ENCODE data around the gene SH3RF2.

Gene SH3RF2

GRCh38 chr5:145925353-145925752 is 11.0 kb upstream of the SH3RF2 start:
- H4K20me1 ChIP-seq (ENCODE audit: insufficient read depth, low read length): no peaks in the 10 kb centered on the region
- H3F3A ChIP-seq (ENCODE audit: insufficient read depth, low read length): no peaks in the 10 kb centered on the region
- H3K4me1 ChIP-seq (ENCODE audit: insufficient read depth, low read length, severe bottlenecking): no peaks in the 10 kb centered on the region
- no peak overlapping the region for H3K4me3 ChIP-seq (ENCODE audit: low read depth, low read length, poor library complexity, severe bottlenecking)
- H3K27ac ChIP-seq (ENCODE audit: low read depth, low read length, poor library complexity, severe bottlenecking): no peak overlapping the region
- H2AFZ ChIP-seq (ENCODE audit: low read length): no peak overlapping the region
- no peaks in the 10 kb centered on the region for H3K9me3 ChIP-seq (ENCODE audit: low read length)
- no peak overlapping the region for H3K4me2 ChIP-seq (ENCODE audit: low read length)
- no peaks in the 10 kb centered on the region for H3K9me2 ChIP-seq (ENCODE audit: low read depth, low read length)
- H3K36me3 ChIP-seq (ENCODE audit: insufficient read depth, low read length): no peaks in the 10 kb centered on the region
- H3K27me3 ChIP-seq (ENCODE audit: insufficient read depth, low read length): no peaks in the 10 kb centered on the region
- no peak overlapping the region for H3K9ac ChIP-seq (ENCODE audit: low read length)
- no peaks in the 10 kb centered on the region for H3K79me2 ChIP-seq (ENCODE audit: insufficient read depth, low read length)
- TF ChIP-seq EZH2 (IDR thresholded peaks at IDR 0.05; ENCODE audit: borderline replicate concordance, low read length) (no peak), CTCF (IDR thresholded peaks at IDR 0.05; ENCODE audit: low read length) (no peak)

- Histone ChIP-seq H3K27ac (ENCODE audit: low read depth, low read length, poor library complexity, severe bottlenecking) (no peak overlapping the region), H3K4me2 (ENCODE audit: low read length) (no peak overlapping the region)
- TF ChIP-seq CTCF (IDR thresholded peaks at IDR 0.05; ENCODE audit: low read length) (no peak), EZH2 (IDR thresholded peaks at IDR 0.05; ENCODE audit: borderline replicate concordance, low read length) (no peak)
Observed at GRCh38 chr5:145925803-145926202, 10.6 kb upstream of the SH3RF2 start.

GRCh38 chr5:145931718-145932117 is 4.7 kb upstream of the SH3RF2 start:
- no peaks in the 10 kb centered on the region for H3K4me1 ChIP-seq (ENCODE audit: insufficient read depth, low read length, severe bottlenecking)
- H3K9ac ChIP-seq (ENCODE audit: low read length): no peak overlapping the region
- H3K4me3 ChIP-seq (ENCODE audit: low read depth, low read length, poor library complexity, severe bottlenecking): no peak overlapping the region
- no peaks in the 10 kb centered on the region for H3K79me2 ChIP-seq (ENCODE audit: insufficient read depth, low read length)
- TF ChIP-seq EZH2 (IDR thresholded peaks at IDR 0.05; ENCODE audit: borderline replicate concordance, low read length) (no peak), CTCF (IDR thresholded peaks at IDR 0.05; ENCODE audit: low read length) (no peak)
- no peaks in the 10 kb centered on the region for H3K9me2 ChIP-seq (ENCODE audit: low read depth, low read length)
- no peaks in the 10 kb centered on the region for H3K9me3 ChIP-seq (ENCODE audit: low read length)
- H3K36me3 ChIP-seq (ENCODE audit: insufficient read depth, low read length): no peaks in the 10 kb centered on the region
- H4K20me1 ChIP-seq (ENCODE audit: insufficient read depth, low read length): no peaks in the 10 kb centered on the region
- no peaks in the 10 kb centered on the region for H3K27me3 ChIP-seq (ENCODE audit: insufficient read depth, low read length)
- H2AFZ ChIP-seq (ENCODE audit: low read length): no peak overlapping the region
- H3K4me2 ChIP-seq (ENCODE audit: low read length): no peak overlapping the region
- H3F3A ChIP-seq (ENCODE audit: insufficient read depth, low read length): no peaks in the 10 kb centered on the region
- no peak overlapping the region for H3K27ac ChIP-seq (ENCODE audit: low read depth, low read length, poor library complexity, severe bottlenecking)

More at GRCh38 chr5:145925803-145926202, 10.6 kb upstream of the SH3RF2 start:
- Histone ChIP-seq H3K4me3 (ENCODE audit: low read depth, low read length, poor library complexity, severe bottlenecking) (no peak overlapping the region), H3K9me3 (ENCODE audit: low read length) (no peaks in the 10 kb centered on the region), H3K27me3 (ENCODE audit: insufficient read depth, low read length) (no peaks in the 10 kb centered on the region), H3K4me1 (ENCODE audit: insufficient read depth, low read length, severe bottlenecking) (no peaks in the 10 kb centered on the region), H4K20me1 (ENCODE audit: insufficient read depth, low read length) (no peaks in the 10 kb centered on the region), H3K9ac (ENCODE audit: low read length) (no peak overlapping the region), H3K36me3 (ENCODE audit: insufficient read depth, low read length) (no peaks in the 10 kb centered on the region), H2AFZ (ENCODE audit: low read length) (no peak overlapping the region), H3F3A (ENCODE audit: insufficient read depth, low read length) (no peaks in the 10 kb centered on the region), H3K9me2 (ENCODE audit: low read depth, low read length) (no peaks in the 10 kb centered on the region), H3K79me2 (ENCODE audit: insufficient read depth, low read length) (no peaks in the 10 kb centered on the region)

Measured in OCI-LY1 (cell line).